HG02642 (cell line): ENCODE measurements around the gene BTBD3.

Source experiments
- ATAC-seq: cut with Tn5 transposase; IDR thresholded peaks from one replicate; pipeline ENCODE4 v1.9.1; 2021; ENCODE audit warnings: mild to moderate bottlenecking; ENCODE audit not compliant: unreplicated experiment, poor library complexity

The BTBD3 gene

GRCh38 chr20:11912659-11913415, 4.9 kb upstream of the BTBD3 start:
- no peak for ATAC-seq

- no peak for ATAC-seq
These were observed 725 bp downstream of the BTBD3 start for GRCh38 chr20:11918391-11918845.

DNA sequence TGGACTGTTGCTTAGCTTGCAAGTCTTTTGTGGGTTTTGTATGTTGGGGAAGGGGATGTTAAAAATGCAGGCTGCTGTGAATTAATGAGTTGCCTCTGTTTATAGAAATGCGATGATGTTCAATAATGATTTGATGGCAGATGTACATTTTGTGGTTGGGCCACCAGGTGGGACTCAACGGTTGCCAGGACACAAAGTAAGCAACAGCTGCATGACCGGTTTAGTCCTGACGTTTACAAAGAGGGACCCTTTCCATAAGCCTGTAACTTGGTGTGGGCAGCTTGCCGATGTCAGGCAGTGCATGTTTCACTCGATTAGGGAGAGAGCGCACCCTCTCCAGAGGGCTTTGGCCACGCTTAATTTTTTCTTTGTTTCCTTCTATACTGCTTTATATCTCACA, 1.3 kb downstream of the BTBD3 start:
- no peak for ATAC-seq

DNA sequence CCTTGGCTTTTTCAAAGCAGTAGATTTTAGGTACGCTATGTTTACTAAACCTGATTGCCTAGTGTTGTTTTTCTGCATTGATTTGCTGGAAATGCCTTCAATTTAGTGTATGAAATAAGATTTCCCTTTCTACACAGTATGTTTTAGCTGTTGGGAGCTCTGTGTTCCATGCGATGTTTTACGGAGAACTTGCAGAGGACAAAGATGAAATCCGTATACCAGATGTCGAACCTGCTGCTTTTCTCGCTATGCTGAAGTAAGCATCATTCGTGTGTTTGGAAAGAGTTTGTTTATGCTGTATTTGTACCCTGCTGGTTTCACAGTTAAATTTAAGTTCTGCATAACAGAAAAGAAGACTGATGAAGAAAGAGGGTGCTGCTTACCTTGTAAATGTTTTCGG, 1.9 kb downstream of the BTBD3 start:
- ATAC-seq: no peak

GRCh38 chr20:11920083-11920482, 2.4 kb downstream of the BTBD3 start:
- no peak for ATAC-seq

DNA sequence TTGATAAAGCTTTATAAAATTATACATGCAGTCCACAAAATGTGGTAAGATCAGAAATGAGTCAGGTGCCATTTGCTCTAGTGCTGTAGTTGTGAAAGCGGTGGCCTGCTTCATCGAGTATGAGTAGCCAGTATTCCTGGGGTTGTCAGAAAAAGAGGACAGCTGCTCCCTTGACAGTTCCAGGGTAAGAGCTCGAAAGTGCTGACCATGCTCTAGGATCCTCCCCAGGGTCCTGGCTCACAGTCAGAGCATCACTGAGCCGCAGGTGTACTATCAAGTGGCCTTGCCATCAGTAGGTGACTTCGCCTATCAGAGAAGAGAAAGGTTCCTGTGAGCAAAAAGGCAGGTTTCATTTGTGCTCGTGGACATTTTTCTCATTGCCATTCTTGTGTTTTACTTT, 3.6 kb downstream of the BTBD3 start:
- no peak for ATAC-seq

DNA sequence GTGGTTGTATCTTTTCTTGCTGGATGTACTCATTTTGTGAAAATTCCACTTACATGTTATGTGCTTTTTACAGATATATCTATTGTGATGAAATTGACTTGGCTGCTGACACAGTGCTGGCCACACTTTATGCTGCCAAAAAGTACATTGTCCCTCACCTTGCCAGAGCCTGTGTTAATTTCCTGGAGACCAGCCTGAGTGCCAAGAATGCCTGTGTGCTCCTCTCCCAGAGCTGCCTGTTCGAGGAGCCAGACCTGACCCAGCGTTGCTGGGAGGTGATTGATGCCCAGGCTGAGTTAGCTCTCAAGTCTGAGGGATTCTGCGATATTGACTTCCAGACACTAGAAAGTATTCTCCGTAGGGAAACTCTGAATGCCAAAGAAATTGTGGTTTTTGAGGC, 4.9 kb downstream of the BTBD3 start:
- no peak for ATAC-seq

- ATAC-seq: no peak
These were observed 7.2 kb downstream of the BTBD3 start for GRCh38 chr20:11924923-11925322.

DNA sequence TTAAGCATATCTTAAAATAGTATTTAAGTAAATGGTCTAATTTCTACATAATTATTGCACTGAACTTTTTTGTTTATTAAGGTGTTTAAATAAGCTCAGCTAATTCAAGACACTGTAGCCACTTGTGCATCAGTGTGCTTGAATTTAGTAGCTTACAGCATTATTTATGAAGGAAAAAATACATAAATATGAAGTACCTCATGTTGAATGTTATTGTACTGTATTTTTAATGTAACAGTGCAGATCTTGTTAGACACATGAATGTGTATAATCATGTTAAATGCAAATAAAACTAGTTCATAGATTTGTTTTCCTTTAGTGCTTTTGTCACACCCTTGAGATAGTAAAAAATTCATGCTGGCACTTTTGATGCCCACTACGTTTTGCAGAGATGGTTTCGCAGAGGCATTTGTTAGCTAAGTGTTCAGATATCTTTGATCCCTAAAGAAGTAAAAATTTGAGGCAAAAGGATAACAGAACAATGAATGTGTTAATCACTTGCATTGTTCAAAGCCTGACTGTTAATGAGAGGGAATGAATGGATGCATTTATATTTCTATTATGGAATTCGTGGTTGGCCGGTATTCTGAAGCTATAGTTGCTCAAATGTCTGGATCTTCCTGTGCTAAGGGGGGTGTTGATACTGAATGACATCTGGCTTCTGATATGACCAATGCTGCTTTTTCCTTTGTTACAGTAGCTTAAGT, 8.8 kb downstream of the BTBD3 start:
- no peak for ATAC-seq

GRCh38 chr20:11929947-11930346, 12.3 kb downstream of the BTBD3 start:
- ATAC-seq: no peak

- no peak for ATAC-seq
These were observed 17.8 kb downstream of the BTBD3 start for GRCh38 chr20:11935212-11936154.

DNA sequence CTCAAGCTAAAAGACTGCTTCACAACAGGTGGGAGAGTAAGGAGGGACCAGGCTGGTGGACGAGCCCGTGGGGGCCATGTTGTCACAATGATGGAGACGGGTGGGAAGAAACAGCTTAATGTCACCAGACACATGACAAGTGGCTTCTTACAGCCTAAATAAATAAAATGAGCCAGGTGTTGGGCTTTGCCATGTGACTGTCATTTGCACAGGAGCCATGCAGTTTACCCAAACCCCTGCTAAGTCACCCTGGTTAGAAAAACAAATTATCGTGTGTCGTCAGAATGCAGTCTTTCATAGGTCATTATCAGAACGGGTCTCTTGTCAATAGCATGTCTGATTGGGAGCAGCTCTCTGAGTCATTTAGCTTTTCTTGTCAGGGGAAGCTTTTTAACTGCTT, 18.5 kb downstream of the BTBD3 start:
- ATAC-seq: no peak

DNA sequence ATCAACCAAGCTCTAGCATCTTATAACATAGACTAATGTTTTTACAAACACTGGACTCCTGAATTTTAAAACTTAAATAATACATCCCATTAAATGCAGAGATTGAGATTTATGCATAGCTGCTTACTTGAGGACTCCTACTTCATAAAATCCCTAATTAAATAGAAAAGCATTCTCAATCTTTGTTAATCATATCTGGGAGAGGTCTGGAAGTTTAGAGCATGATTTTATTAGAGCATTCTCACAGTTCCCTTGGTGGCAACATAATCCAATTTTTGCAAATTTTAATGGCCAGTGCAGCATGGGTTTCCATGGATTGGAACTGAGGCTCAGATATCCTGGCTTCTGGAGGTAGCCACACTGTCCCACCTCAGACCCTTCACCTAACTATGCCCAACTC, 19.5 kb downstream of the BTBD3 start:
- ATAC-seq: no peak

DNA sequence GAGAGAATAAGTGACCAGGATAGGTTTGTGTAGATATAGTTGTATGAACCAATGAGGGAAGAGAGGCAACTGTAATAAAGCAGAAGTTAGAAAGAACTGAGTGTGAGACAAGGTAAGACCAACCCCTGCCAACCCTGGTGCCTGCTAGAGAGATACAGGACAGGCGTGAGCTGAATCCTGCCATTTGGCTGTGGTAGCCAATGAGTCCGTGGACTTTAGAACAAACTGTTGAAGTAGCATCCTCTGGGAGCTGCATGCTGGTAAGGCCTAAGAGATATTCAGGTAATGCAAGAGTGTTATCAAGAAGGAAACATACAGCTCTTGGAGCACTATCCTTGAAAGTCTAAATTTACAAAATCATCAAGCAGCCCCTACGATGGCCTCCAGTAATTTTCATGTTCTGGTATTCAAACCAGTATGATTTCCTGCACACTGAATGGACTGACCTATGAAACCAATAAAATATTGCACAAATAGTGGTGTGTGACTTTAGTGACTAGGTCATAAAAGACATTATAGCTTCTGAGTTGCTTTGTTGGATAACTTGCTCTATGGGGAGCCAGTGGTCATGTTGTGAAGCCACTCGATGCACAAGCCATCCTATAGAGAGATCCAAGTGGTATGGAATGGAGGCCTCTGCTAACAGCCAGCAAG, 24.0 kb downstream of the BTBD3 start:
- no peak for ATAC-seq

DNA sequence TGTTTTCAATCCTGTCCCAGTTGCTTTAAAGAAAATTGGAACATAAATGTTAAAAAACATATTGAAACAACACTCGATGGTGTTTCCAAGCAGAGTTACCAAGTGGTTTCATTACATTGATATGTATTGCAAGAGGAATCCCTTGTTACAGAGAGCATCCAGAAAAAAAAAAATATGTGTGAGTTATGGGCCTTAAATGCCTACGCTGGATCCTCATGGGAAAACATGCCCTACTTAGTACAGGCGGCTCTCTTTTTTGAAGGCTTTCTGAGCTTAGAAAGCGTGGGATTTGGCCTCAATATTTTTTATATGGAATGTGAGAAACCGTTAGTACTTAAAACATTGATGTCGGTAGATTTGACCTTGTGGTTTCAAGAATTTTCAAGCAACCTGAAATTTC, 26.1 kb downstream of the BTBD3 start:
- no peak for ATAC-seq

DNA sequence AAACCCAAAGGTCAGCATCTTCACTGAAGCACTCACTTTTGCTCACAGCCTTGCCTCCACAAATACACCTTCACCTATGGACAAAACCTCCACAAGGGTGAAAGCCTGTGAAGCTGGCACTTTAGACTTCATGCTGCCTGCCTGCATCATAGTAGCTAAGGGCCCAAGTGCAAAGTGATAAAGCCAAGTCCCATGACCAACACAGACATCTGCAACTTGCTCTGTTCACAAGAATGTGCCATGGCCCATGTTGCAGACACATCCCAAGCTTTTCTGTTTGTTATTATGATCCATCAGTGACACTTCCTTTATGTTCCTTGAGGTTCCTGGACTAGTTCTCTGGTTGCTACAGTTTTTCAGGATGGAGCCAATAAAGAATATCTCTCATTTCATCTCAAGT, 31.1 kb downstream of the BTBD3 start:
- ATAC-seq: no peak

- no peak for ATAC-seq
These were observed 32.0 kb downstream of the BTBD3 start for GRCh38 chr20:11949711-11950110.

DNA sequence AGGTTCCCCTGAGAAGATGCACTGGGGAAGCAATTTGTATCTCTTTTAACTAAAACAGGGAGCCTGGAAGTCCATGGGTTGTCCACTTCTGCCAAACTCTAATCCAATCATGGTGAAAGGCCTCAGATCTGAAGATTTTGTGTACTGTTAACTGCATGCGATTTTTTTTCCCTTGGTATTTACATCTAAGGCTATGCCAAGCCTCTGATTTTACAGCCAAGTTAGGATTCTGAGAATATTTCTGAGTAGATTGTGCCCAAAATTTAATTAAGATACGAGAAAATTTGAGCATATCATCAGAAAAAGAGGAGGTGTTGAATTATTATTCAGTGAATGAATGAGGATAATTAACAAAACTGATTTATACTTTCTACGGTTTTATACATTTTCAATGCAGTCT, 34.0 kb downstream of the BTBD3 start:
- no peak for ATAC-seq

DNA sequence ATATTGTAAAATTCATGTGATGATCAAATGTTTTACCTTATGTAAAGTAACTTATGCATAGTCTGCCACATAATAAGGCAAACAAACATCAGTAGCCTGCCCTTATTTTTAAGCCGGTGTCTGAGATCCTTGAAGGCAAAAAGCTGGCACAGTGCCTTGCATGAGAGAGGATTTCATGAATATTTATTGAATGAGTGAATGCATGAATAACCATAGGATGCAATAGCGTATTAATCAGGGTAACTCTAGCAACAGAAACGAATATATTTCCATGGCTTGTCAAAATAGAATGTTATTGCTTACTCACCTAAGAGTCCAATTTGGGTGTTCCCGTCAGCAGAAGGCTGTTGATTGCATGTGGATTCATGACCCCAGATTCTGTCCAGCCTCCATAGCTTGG, 34.9 kb downstream of the BTBD3 start:
- no peak for ATAC-seq

- no peak for ATAC-seq
These were observed 40.2 kb downstream of the BTBD3 start for GRCh38 chr20:11957911-11958310.
